ENCODE data around the gene LRRC71.

DNA sequence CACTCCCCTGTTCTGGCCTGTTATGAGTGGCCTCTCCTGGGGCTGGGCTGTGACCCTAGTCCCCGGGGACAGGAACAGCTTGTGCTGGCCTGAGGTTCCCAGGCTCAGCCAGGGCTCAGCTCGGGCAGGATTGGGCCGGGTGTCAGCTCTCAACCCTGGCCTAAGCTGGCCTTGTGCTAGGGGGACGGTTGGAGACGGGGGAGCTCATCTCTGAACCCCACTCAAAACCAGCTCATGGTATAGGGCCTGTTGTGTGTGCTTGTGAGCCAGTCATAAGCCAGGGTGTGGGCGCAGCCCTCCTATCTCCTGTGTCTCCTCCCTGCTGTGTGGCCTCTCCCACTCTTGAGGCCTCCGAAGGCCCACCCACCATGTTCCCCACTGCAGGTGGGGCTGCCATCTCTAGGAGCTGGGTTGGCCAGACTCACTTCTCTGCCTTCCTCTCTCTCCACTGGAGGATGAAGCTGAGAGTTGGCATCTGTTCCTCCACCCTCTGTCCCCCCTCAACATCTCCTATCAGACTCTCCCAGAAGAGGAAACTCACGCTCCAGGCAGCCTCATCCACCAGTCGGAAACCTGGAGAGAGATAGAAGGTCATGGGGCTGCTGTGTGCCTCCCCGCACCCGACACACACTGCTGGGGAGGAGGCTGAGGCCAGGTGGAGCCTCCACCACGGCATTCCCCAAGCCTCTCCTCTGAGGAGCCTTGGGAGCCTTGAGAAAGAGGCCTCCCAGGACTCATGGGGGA, 25.5 kb upstream of the LRRC71 start:
- TF ChIP-seq, protein P1, sequence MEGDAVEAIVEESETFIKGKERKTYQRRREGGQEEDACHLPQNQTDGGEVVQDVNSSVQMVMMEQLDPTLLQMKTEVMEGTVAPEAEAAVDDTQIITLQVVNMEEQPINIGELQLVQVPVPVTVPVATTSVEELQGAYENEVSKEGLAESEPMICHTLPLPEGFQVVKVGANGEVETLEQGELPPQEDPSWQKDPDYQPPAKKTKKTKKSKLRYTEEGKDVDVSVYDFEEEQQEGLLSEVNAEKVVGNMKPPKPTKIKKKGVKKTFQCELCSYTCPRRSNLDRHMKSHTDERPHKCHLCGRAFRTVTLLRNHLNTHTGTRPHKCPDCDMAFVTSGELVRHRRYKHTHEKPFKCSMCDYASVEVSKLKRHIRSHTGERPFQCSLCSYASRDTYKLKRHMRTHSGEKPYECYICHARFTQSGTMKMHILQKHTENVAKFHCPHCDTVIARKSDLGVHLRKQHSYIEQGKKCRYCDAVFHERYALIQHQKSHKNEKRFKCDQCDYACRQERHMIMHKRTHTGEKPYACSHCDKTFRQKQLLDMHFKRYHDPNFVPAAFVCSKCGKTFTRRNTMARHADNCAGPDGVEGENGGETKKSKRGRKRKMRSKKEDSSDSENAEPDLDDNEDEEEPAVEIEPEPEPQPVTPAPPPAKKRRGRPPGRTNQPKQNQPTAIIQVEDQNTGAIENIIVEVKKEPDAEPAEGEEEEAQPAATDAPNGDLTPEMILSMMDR (IDR thresholded peaks at IDR 0.05): no peak
- TF ChIP-seq POLR2A (IDR thresholded peaks at IDR 0.05): no peak

Measured in testis (tissue), 2 donors.